K562 (cell line): ENCODE measurements around the gene OXT. TPM values are rescaled to one million over a fixed set of nuclear protein-coding genes. Genes with fewer than 3 reads are reported as not detected.

ENCODE experiments used
- ELF1 ChIP-seq: fragments of 200-800 bp; sonication (Bioruptor generic); IDR thresholded peaks from 2 replicates; pipeline ENCODE4 v1.6.1; 2016; ENCODE audit warnings: missing genetic modification characterization, missing compliant biosample characterization
- TCF7 ChIP-seq: sonication (generic); IDR thresholded peaks from 2 replicates; pipeline ENCODE4 v1.6.1; 2016; ENCODE audit warnings: antibody characterized with exemption, borderline replicate concordance
- TEAD1 ChIP-seq, 2 experiments: fragments of 450-650 bp in 1 of 2; sonication (generic) in 1 of 2; formaldehyde crosslinking; IDR thresholded peaks; 2 replicates each; pipeline versions ENCODE4 v1.4.0 to v1.8.0; 2020 to 2022; ENCODE audit warnings: mild to moderate bottlenecking in 2 of 2, missing genetic modification reagents in 1 of 2
- ZNF444 ChIP-seq: fragments of 250-450 bp; sonication (Bioruptor Pico); IDR thresholded peaks from 2 replicates; pipeline ENCODE4 v1.4.0; 2020; ENCODE audit warnings: mild to moderate bottlenecking, moderate library complexity
- polyA plus RNA-seq, 8 experiments: library from polyadenylated mRNA; depleted of rRNA in 4 of 8; stranded (reverse) in 5 of 8; unstranded in 3 of 8; fragments of >200 nt; fragmentation: Nextera tagmentation in 2 of 8; fragmentation: Illumina TruSeq in 1 of 8; extraction: Ambion mirVana in 2 of 8; extraction: Trizol in 1 of 8; gene quantifications; 2 replicates each; pipeline versions ENCODE4 v1.2.1 to v1.2.3, GENCODE V29; 2011 to 2014; ENCODE audit warnings: inconsistent platforms in 1 of 8, missing spikeins in 1 of 8
- total RNA-seq, 7 experiments: library from RNA; depleted of rRNA in 6 of 7; stranded (reverse); fragments of >200 nt in 6 of 7; fragmentation: Illumina TruSeq in 2 of 7; extraction: Trizol in 2 of 7; gene quantifications; 2 replicates each; pipeline versions ENCODE4 v1.2.1 to v1.2.3, GENCODE V29; 2011 to 2021; ENCODE audit warnings: low replicate concordance in 1 of 7
- TF ChIP-seq, protein P1 (sequence below): sonication (generic); formaldehyde crosslinking; IDR thresholded peaks from 2 replicates; pipeline ENCODE4 v1.8.0; 2022; ENCODE audit warnings: mild to moderate bottlenecking, missing genetic modification reagents
- TF ChIP-seq, protein P2 (sequence below), 3 experiments: fragments of 200-800 bp in 1 of 3; fragments of 250-450 bp in 1 of 3; fragments of 450-650 bp in 1 of 3; sonication (Bioruptor Pico) in 1 of 3; sonication (Bioruptor generic) in 1 of 3; formaldehyde crosslinking in 1 of 3; IDR thresholded peaks; 2 replicates each; pipeline versions ENCODE4 v1.6.1 to v1.8.0; 2016 to 2022; ENCODE audit warnings: mild to moderate bottlenecking in 2 of 3, missing genetic modification characterization in 2 of 3, missing compliant biosample characterization in 1 of 3, moderate library complexity in 1 of 3
- TF ChIP-seq, protein P3 (sequence below): fragments of 250-450 bp; sonication (Bioruptor Pico); IDR thresholded peaks from 2 replicates; pipeline ENCODE4 v1.4.0; 2020; ENCODE audit warnings: mild to moderate bottlenecking, moderate library complexity
- TF ChIP-seq, protein P4 (sequence below): fragments of 200-800 bp; sonication (Bioruptor generic); IDR thresholded peaks from 2 replicates; pipeline ENCODE4 v1.6.1; 2017; ENCODE audit warnings: missing genetic modification characterization, missing compliant biosample characterization
- TF ChIP-seq, protein P5 (sequence below), 2 experiments: IDR thresholded peaks; 2 replicates each; pipeline ENCODE4 v1.6.1; 2011; ENCODE audit warnings: borderline replicate concordance in 1 of 2, control low read depth in 1 of 2, low read depth in 1 of 2, low read length in 1 of 2, mild to moderate bottlenecking in 1 of 2, mixed read lengths in 1 of 2, moderate library complexity in 1 of 2; ENCODE audit not compliant: insufficient read depth in 1 of 2, insufficient read length in 1 of 2, poor library complexity in 1 of 2, severe bottlenecking in 1 of 2; ENCODE audit errors: extremely low read depth in 1 of 2

OXT gene
- total and polyA plus RNA-seq, 9 of the 15 experiments (the other 6 are each of a cell fraction or from before 2014, with no cell fraction given), result not detected

DNA sequence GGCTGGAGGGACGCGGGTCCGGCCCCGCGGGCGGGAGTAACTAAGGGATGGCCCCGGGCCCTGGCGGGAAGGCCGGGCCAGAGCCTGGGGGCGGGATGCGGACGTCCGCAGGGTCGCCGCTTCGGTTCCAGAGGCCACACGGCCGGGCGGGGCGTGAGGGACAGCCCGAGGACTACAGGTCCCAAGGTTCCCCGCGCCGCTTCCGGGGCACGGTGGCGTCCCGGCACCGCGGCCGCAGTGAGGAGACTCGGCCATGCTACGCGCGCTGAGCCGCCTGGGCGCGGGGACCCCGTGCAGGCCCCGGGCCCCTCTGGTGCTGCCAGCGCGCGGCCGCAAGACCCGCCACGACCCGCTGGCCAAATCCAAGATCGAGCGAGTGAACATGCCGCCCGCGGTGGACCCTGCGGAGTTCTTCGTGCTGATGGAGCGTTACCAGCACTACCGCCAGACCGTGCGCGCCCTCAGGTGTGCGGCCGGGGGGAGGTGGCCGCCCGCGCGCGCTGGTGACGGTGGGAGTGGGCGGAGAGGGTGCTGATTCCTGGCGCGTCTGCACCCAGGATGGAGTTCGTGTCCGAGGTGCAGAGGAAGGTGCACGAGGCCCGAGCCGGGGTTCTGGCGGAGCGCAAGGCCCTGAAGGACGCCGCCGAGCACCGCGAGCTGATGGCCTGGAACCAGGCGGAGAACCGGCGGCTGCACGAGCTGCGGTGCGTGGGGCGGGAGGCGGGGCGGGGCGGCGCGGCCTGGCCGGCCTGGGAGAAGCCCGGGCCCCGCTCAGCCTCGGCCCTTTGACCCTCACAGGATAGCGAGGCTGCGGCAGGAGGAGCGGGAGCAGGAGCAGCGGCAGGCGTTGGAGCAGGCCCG is 25.4 kb upstream of the OXT start, which contains the start of gene MRPS26 (continued):
- TF ChIP-seq, protein P1, sequence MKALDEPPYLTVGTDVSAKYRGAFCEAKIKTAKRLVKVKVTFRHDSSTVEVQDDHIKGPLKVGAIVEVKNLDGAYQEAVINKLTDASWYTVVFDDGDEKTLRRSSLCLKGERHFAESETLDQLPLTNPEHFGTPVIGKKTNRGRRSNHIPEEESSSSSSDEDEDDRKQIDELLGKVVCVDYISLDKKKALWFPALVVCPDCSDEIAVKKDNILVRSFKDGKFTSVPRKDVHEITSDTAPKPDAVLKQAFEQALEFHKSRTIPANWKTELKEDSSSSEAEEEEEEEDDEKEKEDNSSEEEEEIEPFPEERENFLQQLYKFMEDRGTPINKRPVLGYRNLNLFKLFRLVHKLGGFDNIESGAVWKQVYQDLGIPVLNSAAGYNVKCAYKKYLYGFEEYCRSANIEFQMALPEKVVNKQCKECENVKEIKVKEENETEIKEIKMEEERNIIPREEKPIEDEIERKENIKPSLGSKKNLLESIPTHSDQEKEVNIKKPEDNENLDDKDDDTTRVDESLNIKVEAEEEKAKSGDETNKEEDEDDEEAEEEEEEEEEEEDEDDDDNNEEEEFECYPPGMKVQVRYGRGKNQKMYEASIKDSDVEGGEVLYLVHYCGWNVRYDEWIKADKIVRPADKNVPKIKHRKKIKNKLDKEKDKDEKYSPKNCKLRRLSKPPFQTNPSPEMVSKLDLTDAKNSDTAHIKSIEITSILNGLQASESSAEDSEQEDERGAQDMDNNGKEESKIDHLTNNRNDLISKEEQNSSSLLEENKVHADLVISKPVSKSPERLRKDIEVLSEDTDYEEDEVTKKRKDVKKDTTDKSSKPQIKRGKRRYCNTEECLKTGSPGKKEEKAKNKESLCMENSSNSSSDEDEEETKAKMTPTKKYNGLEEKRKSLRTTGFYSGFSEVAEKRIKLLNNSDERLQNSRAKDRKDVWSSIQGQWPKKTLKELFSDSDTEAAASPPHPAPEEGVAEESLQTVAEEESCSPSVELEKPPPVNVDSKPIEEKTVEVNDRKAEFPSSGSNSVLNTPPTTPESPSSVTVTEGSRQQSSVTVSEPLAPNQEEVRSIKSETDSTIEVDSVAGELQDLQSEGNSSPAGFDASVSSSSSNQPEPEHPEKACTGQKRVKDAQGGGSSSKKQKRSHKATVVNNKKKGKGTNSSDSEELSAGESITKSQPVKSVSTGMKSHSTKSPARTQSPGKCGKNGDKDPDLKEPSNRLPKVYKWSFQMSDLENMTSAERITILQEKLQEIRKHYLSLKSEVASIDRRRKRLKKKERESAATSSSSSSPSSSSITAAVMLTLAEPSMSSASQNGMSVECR (CRISPR knock-in tag), result peak; percentile 96; the same call in 1 of the 2 replicates
- TF ChIP-seq, protein P2, sequence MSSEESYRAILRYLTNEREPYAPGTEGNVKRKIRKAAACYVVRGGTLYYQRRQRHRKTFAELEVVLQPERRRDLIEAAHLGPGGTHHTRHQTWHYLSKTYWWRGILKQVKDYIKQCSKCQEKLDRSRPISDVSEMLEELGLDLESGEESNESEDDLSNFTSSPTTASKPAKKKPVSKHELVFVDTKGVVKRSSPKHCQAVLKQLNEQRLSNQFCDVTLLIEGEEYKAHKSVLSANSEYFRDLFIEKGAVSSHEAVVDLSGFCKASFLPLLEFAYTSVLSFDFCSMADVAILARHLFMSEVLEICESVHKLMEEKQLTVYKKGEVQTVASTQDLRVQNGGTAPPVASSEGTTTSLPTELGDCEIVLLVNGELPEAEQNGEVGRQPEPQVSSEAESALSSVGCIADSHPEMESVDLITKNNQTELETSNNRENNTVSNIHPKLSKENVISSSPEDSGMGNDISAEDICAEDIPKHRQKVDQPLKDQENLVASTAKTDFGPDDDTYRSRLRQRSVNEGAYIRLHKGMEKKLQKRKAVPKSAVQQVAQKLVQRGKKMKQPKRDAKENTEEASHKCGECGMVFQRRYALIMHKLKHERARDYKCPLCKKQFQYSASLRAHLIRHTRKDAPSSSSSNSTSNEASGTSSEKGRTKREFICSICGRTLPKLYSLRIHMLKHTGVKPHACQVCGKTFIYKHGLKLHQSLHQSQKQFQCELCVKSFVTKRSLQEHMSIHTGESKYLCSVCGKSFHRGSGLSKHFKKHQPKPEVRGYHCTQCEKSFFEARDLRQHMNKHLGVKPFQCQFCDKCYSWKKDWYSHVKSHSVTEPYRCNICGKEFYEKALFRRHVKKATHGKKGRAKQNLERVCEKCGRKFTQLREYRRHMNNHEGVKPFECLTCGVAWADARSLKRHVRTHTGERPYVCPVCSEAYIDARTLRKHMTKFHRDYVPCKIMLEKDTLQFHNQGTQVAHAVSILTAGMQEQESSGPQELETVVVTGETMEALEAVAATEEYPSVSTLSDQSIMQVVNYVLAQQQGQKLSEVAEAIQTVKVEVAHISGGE (CRISPR knock-in tag; IDR thresholded peaks at IDR 0.05), result peak in 2 of 3 experiments; percentile 12 to 71; a peak in 1 of 6 replicates
- TF ChIP-seq ELF1 (tag) (peak; percentile 87), ZNF444 (CRISPR knock-in tag) (no peak), TEAD1 (CRISPR knock-in tag; IDR thresholded peaks at IDR 0.05) (peak in 1 of 2 experiments; percentile 85; a peak in 2 of 4 replicates), TCF7 (no peak)
- TF ChIP-seq, protein P3, sequence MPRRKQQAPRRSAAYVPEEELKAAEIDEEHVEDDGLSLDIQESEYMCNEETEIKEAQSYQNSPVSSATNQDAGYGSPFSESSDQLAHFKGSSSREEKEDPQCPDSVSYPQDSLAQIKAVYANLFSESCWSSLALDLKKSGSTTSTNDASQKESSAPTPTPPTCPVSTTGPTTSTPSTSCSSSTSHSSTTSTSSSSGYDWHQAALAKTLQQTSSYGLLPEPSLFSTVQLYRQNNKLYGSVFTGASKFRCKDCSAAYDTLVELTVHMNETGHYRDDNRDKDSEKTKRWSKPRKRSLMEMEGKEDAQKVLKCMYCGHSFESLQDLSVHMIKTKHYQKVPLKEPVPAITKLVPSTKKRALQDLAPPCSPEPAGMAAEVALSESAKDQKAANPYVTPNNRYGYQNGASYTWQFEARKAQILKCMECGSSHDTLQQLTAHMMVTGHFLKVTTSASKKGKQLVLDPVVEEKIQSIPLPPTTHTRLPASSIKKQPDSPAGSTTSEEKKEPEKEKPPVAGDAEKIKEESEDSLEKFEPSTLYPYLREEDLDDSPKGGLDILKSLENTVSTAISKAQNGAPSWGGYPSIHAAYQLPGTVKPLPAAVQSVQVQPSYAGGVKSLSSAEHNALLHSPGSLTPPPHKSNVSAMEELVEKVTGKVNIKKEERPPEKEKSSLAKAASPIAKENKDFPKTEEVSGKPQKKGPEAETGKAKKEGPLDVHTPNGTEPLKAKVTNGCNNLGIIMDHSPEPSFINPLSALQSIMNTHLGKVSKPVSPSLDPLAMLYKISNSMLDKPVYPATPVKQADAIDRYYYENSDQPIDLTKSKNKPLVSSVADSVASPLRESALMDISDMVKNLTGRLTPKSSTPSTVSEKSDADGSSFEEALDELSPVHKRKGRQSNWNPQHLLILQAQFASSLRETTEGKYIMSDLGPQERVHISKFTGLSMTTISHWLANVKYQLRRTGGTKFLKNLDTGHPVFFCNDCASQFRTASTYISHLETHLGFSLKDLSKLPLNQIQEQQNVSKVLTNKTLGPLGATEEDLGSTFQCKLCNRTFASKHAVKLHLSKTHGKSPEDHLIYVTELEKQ (CRISPR knock-in tag), result no peak
- TF ChIP-seq, protein P4, sequence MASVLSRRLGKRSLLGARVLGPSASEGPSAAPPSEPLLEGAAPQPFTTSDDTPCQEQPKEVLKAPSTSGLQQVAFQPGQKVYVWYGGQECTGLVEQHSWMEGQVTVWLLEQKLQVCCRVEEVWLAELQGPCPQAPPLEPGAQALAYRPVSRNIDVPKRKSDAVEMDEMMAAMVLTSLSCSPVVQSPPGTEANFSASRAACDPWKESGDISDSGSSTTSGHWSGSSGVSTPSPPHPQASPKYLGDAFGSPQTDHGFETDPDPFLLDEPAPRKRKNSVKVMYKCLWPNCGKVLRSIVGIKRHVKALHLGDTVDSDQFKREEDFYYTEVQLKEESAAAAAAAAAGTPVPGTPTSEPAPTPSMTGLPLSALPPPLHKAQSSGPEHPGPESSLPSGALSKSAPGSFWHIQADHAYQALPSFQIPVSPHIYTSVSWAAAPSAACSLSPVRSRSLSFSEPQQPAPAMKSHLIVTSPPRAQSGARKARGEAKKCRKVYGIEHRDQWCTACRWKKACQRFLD (CRISPR knock-in tag), result no peak; the same call in 1 of the 2 replicates
- TF ChIP-seq, protein P5, sequence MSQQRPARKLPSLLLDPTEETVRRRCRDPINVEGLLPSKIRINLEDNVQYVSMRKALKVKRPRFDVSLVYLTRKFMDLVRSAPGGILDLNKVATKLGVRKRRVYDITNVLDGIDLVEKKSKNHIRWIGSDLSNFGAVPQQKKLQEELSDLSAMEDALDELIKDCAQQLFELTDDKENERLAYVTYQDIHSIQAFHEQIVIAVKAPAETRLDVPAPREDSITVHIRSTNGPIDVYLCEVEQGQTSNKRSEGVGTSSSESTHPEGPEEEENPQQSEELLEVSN (IDR thresholded peaks at IDR 0.05; ENCODE audit: borderline replicate concordance in 1 of 2, extremely low read depth in 1 of 2, insufficient read depth in 1 of 2, insufficient read length in 1 of 2, low read depth in 1 of 2, low read length in 1 of 2, poor library complexity in 1 of 2, severe bottlenecking in 1 of 2), result peak; percentile 14 to 60
